ENCODE data around the gene ZMAT3.
"Not testable (repeated sequence)": the region's sequence is repeated elsewhere in the genome, so short reads cannot be mapped to it uniquely, and the experiment has no call there.

ZMAT3 gene, protein sequence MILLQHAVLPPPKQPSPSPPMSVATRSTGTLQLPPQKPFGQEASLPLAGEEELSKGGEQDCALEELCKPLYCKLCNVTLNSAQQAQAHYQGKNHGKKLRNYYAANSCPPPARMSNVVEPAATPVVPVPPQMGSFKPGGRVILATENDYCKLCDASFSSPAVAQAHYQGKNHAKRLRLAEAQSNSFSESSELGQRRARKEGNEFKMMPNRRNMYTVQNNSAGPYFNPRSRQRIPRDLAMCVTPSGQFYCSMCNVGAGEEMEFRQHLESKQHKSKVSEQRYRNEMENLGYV
- total RNA-seq = 7.6 to 96.6 (median 40.4) reads per million in 18 experiments

- DNase-seq = peak; percentile 77 to 88
These were observed at the start of gene ZMAT3 for GRCh38 chr3:179071323-179072099. ZMAT3 (minus strand) TSS chr3:179071809; CDS start chr3:179067752, 4,057 bp downstream.

- no peak for DNase-seq
These were observed 45.2 kb upstream of the ZMAT3 start for GRCh38 chr3:179116816-179117215.

DNA sequence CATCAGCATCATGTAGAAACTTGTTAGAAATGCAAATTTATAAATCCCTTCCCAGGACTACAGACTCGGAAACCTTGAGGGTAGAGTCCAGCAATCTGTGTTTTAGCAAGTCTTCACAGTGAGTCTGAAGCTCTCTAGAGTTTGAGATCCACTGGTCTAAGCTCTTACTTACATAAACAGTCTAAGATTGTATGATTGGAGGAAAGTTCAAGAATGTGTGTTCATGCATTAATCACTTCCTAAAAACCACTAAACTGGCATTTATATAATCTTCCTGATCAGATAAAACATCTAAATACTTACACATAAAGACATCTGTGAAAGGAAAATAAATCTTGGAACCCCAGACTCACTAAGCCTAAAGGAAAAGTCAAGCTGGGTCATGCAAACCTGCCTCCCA, 43.8 kb upstream of the ZMAT3 start:
- not testable (repeated sequence) for DNase-seq

DNA sequence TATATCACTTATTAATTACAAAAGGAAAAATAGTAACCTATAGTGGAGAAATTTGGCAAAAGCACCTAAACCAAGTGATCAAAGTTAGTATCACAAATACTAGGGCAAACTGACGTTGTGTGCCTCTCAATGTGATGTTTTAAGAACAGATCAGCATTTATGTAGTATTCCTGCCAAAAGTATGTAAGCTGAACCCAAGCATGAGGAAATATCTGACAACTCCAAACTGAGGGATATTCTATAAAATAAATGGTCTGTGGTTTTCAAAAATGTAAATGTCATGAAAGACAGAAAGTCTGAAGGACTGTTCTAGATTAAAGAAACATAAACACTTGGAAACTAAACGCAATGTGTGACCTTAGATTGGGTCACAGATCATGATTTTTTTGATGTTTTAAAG, 42.3 kb upstream of the ZMAT3 start:
- DNase-seq = no peak

DNA sequence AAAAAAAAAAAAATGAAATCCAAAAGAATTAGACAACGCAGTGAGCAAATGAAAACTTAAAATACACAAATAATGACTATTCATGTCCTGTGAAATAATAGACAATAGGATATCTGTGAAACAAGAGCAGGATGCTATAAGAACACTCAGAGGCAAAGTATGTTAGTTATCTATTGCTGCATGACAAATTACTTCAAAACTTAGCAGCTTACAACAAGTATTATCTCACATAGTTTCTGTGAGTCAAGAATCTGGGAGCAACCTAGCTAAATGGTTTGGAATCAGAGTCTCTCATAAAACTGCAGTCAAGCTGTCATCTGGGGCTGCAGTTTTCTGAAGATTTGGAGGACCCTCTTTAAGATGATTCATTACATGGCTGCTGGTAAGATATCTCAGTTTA, 36.5 kb upstream of the ZMAT3 start:
- no peak for DNase-seq

GRCh38 chr3:179107617-179108016, 36.0 kb upstream of the ZMAT3 start:
- DNase-seq = no peak

DNA sequence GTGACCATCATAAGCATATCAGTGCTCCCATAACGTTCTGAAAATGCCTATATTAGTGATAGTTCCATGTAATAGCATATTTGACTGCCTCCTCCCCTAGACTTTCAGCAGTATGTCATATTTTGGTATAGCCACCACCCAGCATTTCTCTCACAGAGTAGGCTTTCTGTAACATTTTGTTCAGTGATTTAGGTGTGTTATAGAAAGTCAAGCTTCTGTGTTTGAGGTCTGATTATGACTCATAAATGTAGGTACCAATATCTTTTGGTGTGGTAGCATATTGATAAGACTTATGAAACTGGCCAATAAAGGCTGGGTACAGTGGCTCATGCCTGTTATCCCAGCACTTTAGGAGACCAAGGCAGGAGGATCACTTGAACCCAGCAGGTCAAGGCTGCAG, 34.3 kb upstream of the ZMAT3 start:
- no peak for DNase-seq

DNA sequence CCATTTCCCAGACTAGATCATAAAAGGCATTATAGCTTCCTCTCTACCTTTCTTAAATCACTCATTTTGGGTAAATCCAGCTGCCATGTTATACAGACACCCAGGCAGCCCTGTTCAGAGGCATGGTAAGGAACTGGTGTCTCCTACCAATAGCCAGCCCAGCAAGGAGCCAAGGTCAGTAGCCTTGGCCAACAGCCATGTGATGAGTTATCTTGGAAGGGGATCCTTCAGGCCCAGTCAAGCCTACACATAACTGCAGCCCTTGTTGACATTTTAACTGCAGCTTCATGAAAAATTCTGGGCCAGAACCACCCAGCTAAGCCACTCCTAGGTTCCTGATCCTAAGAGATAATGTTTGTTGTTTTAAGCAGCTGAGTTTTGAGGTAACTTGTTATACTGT, 29.0 kb upstream of the ZMAT3 start:
- no peak for DNase-seq

GRCh38 chr3:179098388-179099077, 26.9 kb upstream of the ZMAT3 start:
- no peak for DNase-seq

- DNase-seq = no peak
These were observed 22.2 kb upstream of the ZMAT3 start for GRCh38 chr3:179093807-179094206.

GRCh38 chr3:179091113-179091512, 19.5 kb upstream of the ZMAT3 start:
- DNase-seq = no peak

- DNase-seq = peak; percentile 4 to 9
These were observed 16.7 kb upstream of the ZMAT3 start for GRCh38 chr3:179088306-179088705.

DNA sequence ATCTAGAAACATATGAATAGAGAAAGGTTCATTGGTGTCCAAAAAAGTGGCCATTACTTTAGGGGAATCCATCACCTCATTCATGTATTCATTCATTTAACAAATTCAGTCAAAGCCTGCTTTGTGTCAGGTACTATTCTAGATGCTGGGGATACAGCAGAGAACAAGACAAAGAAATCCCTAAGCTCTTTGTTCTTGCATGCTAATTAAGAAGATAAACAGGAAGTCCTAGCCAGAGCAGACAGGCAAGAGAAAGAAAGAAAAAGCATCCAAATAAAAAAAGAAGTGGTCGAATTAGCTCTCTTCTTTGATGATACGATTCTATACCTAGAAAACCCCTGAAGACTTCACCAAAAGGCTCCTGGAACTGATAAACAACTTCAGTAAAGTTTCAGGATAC, 12.4 kb upstream of the ZMAT3 start:
- no peak for DNase-seq

DNA sequence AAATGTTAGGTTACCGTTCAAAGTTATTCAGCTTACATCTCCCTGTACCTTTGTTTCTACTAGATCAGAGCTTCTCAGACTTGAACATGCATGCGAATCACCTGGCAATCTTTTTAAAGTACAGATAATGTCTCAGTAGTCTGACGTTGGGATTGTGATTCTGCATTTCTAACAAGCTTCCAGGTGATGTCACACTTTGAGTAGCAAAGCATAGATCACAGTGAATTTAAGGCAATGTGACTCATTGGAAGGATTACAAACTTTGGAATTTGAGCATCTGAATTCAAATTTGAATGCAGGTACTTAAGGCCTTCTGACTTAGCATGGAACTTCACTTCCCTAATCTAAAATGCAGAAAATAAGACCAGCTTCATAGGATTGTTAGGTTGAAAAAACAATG, 10.8 kb upstream of the ZMAT3 start:
- DNase-seq = no peak

- no peak for DNase-seq
These were observed 10.3 kb upstream of the ZMAT3 start for GRCh38 chr3:179081885-179082284.

DNA sequence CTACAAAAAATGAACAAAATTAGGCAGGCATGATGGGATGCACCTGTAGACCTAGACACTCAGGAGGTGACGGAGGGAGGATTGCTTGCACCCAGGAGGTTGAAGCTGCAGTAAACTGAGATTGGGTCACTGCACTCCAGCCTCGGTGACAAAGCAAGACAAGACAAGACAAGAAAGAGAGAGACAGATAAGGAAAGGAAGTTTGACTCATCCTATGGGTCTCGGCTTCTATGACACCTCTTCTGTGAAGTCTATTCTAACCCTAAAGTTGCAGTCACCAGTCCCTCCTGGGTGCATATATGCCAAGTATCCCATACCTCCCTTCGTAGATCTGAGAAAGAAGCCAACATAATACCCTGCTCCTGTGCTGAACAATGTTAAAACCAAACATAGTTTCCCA, 7.9 kb upstream of the ZMAT3 start:
- DNase-seq = no peak

- no peak for DNase-seq
These were observed 4.8 kb upstream of the ZMAT3 start for GRCh38 chr3:179076243-179077027.

- DNase-seq = no peak
These were observed 3.0 kb upstream of the ZMAT3 start for GRCh38 chr3:179074656-179075055.

DNA sequence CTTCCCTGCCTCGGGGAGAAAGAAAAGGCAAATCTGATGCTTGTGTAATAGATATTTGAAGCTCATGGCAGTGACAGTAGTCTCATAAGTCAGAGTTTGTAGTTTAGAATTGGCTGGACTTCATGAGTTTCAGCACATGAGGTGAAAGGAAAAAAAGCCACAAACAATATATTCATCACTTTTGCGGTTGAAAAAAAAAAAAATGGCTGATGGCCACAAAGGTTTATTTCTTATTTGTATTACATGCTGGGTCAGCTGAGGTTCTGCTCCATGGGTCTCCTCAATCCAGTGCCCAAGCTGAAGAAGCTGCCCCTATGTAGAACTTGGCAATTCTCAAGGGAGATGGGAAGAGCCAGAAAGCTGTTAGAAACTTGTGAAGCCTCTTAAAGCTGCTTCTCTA, 2.2 kb upstream of the ZMAT3 start:
- no peak for DNase-seq

GRCh38 chr3:179072100-179072438, 460 bp upstream of the ZMAT3 start:
- peak; percentile 17 to 28 for DNase-seq

GRCh38 chr3:179071027-179071322, 634 bp downstream of the ZMAT3 start:
- no peak for DNase-seq

- DNase-seq = no peak
These were observed 1.7 kb downstream of the ZMAT3 start for GRCh38 chr3:179069762-179070390.
